Activated T-cell treated with anti-CD3 and anti-CD28 coated beads, Interleukin-2, amount 50 U/mL, for 72 hours (primary cell): ENCODE measurements around the gene ATRNL1. TPM values are rescaled to one million over a fixed set of nuclear protein-coding genes. Genes with fewer than 3 reads are reported as not detected.
"Not testable (repeated sequence)": the region's sequence is repeated elsewhere in the genome, so short reads cannot be mapped to it uniquely, and the experiment has no call there.

Experiments
- ATAC-seq, 2 donors: fragments of 150-1000 bp; cut with Tn5 transposase; replicated peaks in 1 of 2; 2 replicates each; pipeline ENCODE4 v1.10.0; 2021; ENCODE audit warnings: moderate library complexity in 2 of 2, mild to moderate bottlenecking in 1 of 2
- DNase-seq, 2 donors: peaks; one replicate each; pipeline ENCODE4 v3.0.0; 2021 to 2022; ENCODE audit warnings: mixed read lengths in 1 of 2
- H3K27ac Mint-ChIP-seq: one replicate; pipeline ENCODE4 v1.8.0; 2022; ENCODE audit warnings: mild to moderate bottlenecking, moderate library complexity, mixed read lengths
- H3K27me3 Mint-ChIP-seq: one replicate; pipeline ENCODE4 v1.8.0; 2022; ENCODE audit warnings: low read depth, mixed read lengths
- H3K36me3 Mint-ChIP-seq, 2 donors: one replicate each; pipeline ENCODE4 v1.8.0; 2022; ENCODE audit warnings: mixed read lengths in 2 of 2, mild to moderate bottlenecking in 1 of 2; ENCODE audit not compliant: insufficient read depth in 2 of 2
- H3K4me1 Mint-ChIP-seq: one replicate; pipeline ENCODE4 v1.8.0; 2022; ENCODE audit warnings: low read depth, mixed read lengths
- H3K4me3 Mint-ChIP-seq, 2 donors: one replicate each; pipeline ENCODE4 v1.8.0; 2022; ENCODE audit warnings: mild to moderate bottlenecking in 2 of 2, mixed read lengths in 2 of 2, moderate library complexity in 2 of 2
- H3K9me3 Mint-ChIP-seq, 2 donors: one replicate each; pipeline ENCODE4 v1.8.0; 2022; ENCODE audit warnings: mixed read lengths in 2 of 2
- total RNA-seq, 2 donors: library from RNA; stranded (reverse); gene quantifications; one replicate each; pipeline ENCODE4 v1.2.3, GENCODE V29; 2022

The ATRNL1 gene
- total RNA-seq, 2 donors from 2014 or later = 0.23 to 0.94 TPM

DNA sequence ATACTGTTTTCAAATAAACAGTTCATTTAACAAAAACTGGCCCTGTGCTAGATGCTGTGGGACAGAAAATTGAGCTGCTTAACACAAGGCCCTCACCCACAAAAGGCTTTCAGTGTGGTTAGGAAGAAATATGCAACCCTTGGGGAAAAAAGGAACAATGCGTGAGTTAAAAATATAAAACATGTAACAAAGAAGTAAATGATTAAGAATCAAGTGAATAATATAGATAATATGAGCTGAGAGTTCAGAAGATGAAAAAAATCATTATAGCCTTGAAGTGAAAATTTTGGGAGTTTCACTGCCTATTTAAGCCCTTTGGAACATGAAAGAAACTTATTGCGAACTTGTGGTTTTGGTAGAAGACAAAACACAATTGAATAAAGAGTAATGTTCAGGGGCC lies 684.5 kb downstream of the ATRNL1 start:
- Mint-ChIP-seq H3K27ac (no peak overlapping the region), H3K9me3 (peaks cover 0 to 1% of the 10 kb centered on the region in 2 donors), H3K27me3 (no peaks in the 10 kb centered on the region), H3K4me1 (no peaks in the 10 kb centered on the region), H3K36me3 (no peaks in the 10 kb centered on the region), H3K4me3 (no peak overlapping the region)
- ATAC-seq = no peak
- no peak for DNase-seq

DNA sequence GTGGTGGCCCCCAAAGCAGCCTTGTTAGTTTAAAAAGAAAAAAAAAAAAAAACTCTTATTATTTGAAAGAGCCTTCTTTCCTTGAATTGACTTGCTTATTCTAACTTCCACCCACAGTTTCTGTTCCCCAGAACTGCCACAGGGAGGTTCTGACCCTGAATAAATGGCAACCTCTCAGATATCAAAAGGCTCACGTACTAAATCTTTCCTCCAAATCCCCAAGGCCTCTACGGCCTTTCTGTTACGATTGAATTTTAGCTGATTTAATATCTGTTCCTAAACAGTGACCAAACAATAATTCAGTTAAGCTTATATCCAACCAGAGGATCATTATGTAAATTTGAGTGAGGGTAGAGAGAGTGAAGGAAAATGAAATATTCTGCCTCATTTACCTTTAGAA lies 697.1 kb downstream of the ATRNL1 start:
- DNase-seq (no peak), ATAC-seq (no peak)
- H3K36me3 Mint-ChIP-seq = no peaks in the 10 kb centered on the region
- H3K27me3 Mint-ChIP-seq = no peaks in the 10 kb centered on the region
- H3K4me3 Mint-ChIP-seq = no peak overlapping the region
- H3K4me1 Mint-ChIP-seq = no peaks in the 10 kb centered on the region
- H3K9me3 Mint-ChIP-seq = peaks cover 1 to 2% of the 10 kb centered on the region in 2 donors
- H3K27ac Mint-ChIP-seq = no peak overlapping the region

DNA sequence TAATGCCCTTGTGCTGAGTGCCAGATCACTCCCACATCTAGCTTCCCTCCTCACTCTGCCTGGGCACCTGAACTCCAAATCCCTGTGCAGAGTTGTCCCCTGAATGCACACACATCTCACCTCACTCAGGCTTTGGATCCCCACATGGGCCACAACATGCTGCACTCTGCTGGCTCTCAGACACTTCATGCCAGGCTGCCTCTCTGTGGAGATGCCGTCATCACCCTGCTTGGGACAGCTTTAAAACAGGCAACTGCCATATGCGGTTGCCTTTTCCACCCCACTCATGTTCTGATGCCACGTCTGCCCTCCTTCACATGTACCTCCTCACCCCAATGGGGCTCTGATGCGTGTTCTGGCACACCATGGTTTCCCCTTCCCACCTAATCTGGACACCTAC lies 702.8 kb downstream of the ATRNL1 start:
- ATAC-seq (no peak), DNase-seq (no peak)
- no peaks in the 10 kb centered on the region for H3K9me3 Mint-ChIP-seq
- H3K27me3 Mint-ChIP-seq = no peaks in the 10 kb centered on the region
- no peaks in the 10 kb centered on the region for H3K36me3 Mint-ChIP-seq
- no peak overlapping the region for H3K27ac Mint-ChIP-seq
- H3K4me1 Mint-ChIP-seq = no peaks in the 10 kb centered on the region
- H3K4me3 Mint-ChIP-seq = no peak overlapping the region

DNA sequence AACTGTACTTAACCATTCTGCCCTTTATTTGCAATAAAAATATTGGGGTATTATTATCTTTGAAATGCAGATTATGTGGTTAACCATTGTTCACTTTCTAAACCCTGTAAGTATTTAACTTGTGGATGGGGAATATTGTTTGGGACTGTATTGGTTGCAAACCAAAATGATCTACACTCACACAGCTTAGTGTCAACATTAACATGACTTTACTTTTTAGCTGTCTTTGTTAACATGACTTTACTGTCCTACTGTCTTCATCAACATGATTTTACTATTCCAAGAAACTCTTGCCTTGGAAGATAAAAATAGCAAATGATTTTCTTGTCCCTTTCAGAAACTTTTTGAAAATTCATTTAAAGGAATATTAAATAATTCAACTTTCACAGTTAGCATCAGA lies 708.3 kb downstream of the ATRNL1 start:
- no peak for DNase-seq
- H3K9me3 Mint-ChIP-seq = peaks cover 2% of the 10 kb centered on the region in 2 donors
- no peak overlapping the region for H3K27ac Mint-ChIP-seq
- no peak for ATAC-seq
- H3K36me3 Mint-ChIP-seq = no peaks in the 10 kb centered on the region
- no peak overlapping the region for H3K4me3 Mint-ChIP-seq
- no peaks in the 10 kb centered on the region for H3K4me1 Mint-ChIP-seq
- H3K27me3 Mint-ChIP-seq = no peaks in the 10 kb centered on the region

DNA sequence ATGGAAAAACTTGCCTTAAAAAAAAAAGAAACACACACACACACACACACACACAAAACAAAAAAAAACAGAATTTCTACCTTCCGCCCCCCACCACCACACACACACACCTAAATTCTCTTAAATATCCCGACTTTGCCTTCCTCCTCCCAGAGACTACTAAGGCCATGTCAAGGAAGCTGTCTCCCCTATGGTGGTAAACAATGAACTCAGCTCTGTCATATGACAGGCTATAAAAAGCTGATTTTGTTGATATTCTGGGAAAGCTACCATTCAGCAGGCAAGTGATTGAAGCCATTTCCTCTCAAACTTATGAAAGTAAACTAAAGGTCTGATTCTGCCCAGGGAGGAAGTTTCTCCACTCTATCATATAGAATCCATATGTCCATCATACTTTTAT lies 708.8 kb downstream of the ATRNL1 start:
- no peaks in the 10 kb centered on the region for H3K4me1 Mint-ChIP-seq
- H3K36me3 Mint-ChIP-seq = no peaks in the 10 kb centered on the region
- H3K27ac Mint-ChIP-seq = no peak overlapping the region
- ATAC-seq = no peak
- DNase-seq = no peak
- no peaks in the 10 kb centered on the region for H3K27me3 Mint-ChIP-seq
- H3K9me3 Mint-ChIP-seq = peaks cover 2% of the 10 kb centered on the region in 2 donors
- no peak overlapping the region for H3K4me3 Mint-ChIP-seq

DNA sequence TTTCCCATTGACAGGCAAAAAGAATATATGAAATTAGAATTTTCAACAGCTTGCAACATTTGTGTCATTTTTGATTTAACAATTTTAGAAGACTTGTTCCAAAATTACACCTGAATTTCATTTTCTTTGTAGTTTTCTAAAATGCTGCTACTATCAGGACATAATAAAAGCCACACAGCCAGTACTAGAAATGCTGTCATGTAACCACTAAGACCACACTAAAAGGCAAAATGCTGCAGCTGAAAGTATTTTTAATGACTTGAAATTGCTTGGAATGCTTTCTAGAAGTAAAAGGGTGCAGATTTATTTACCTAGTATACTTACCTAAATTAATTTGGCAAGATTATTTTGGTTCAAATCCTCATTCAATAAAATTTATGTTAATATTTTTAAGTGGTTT lies 709.7 kb downstream of the ATRNL1 start:
- DNase-seq = no peak
- Mint-ChIP-seq H3K36me3 (no peaks in the 10 kb centered on the region), H3K9me3 (peaks cover 2% of the 10 kb centered on the region in 2 donors)

DNA sequence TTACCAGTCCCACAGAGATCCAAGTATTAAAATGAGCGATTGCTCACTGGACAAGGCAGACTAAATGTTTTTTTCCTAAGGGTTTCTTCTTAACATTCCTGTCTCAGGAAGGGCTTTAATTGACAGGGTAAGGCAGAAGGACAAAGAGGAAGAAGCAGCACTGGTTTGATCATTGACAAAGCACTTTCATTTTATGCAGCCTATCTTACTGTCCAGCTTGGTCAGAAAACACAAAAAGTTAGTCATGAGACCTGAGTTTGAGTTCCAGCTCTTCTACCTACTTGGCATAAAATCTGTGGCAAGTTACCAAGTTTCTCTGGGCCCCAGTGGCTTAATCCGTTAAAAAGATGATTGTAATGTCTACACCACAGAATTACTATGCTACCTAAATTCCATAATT lies 721.4 kb downstream of the ATRNL1 start:
- H3K4me1 Mint-ChIP-seq = no peaks in the 10 kb centered on the region
- no peak overlapping the region for H3K27ac Mint-ChIP-seq
- no peak overlapping the region for H3K4me3 Mint-ChIP-seq
- DNase-seq (no peak), ATAC-seq (no peak)
- H3K36me3 Mint-ChIP-seq = no peaks in the 10 kb centered on the region
- no peaks in the 10 kb centered on the region for H3K27me3 Mint-ChIP-seq
- H3K9me3 Mint-ChIP-seq = peaks cover 2% of the 10 kb centered on the region in 2 donors

More for the DNA sequence above, 709.7 kb downstream of the ATRNL1 start:
- Mint-ChIP-seq H3K4me3 (no peak overlapping the region), H3K27me3 (no peaks in the 10 kb centered on the region), H3K27ac (no peak overlapping the region), H3K4me1 (no peaks in the 10 kb centered on the region)
- ATAC-seq = no peak

DNA sequence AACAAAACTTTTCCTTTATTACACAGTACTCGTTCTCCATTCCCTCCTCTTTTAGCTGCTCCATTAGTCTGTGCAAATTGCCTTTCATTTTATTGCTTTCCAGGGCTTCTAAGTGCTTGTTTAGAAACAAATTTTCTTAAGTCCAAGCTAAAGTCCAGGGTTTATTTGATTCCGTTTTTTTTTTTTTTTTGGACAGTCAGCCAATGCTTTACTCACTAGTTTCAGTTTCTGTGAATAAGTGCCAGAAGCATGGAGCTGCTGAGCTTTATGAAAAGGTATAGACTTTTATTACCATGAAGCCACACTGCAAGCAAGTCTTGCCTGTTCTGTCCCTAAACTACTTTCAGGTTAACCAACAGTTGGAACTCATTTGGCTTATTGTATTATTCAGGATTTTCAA lies 724.8 kb downstream of the ATRNL1 start:
- Mint-ChIP-seq H3K4me3 (no peak overlapping the region), H3K36me3 (peaks cover 2 to 3% of the 10 kb centered on the region in 2 donors), H3K27ac (no peak overlapping the region), H3K27me3 (no peaks in the 10 kb centered on the region), H3K4me1 (no peaks in the 10 kb centered on the region), H3K9me3 (peaks cover 7 to 9% of the 10 kb centered on the region in 2 donors)
- no peak for ATAC-seq
- no peak for DNase-seq

DNA sequence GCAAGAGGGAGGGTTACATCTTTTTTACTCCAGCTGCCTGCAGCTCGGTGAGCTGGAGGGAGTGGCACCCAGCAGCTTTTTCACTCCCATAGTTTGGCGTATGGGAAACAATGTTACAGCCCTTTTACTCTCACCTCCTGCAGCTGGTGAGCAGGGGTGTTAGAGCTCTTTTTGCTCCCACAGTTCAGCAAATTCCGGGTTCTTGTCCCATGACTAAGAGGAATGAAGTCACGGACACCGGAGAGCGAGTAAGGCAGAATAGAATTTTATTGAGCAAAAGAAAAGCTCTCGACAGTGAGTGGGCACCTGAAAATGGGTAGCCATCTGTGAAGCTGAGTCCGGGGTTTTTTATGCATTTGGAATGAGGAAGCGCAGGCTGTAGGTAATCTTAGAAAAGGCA lies 733.2 kb downstream of the ATRNL1 start:
- H3K27me3 Mint-ChIP-seq = no peaks in the 10 kb centered on the region
- H3K4me3 Mint-ChIP-seq = no peak overlapping the region
- ATAC-seq = no peak
- DNase-seq = no peak
- H3K4me1 Mint-ChIP-seq = no peaks in the 10 kb centered on the region
- no peak overlapping the region for H3K27ac Mint-ChIP-seq
- peaks cover 10 to 13% of the 10 kb centered on the region in 2 donors for H3K9me3 Mint-ChIP-seq
- H3K36me3 Mint-ChIP-seq = peaks cover 2% of the 10 kb centered on the region in 2 donors

DNA sequence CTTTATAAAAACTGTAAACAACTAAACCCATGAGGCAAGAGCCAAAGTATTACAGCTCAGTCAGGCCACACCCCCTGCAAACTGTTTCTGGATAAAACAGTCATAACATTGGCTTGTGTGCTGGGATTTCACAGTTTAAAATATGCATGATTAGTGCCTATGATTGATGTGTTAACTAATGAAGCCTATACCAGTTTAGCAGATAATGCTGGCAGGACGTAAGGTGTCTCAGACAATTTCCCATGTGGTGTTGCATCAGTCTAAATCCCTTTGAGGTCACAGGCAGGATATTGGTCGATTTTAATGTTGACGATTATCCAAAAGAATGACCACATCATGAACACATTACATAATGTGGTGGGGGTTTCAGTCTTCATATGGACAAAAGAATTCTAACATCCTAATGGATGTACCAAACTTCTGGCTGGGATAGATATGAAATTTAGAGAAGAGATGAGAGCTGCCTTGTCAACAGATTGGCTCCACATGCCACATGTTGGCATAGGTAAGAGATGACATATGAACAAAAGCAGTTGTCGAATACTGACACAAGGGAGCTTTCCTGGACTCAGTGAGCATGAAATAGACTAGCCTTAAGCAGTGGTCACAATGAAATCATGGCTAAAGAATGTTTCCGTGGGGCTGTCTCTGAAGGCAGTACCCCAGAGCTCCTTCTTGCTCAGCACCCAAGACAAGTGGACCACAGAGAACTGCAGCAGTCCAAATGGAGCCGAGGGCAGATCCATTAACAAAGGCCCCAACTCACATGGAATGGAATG lies 734.3 kb downstream of the ATRNL1 start:
- H3K36me3 Mint-ChIP-seq = no peaks in the 10 kb centered on the region
- no peak overlapping the region for H3K27ac Mint-ChIP-seq
- DNase-seq (no peak), ATAC-seq (no peak)
- no peak overlapping the region for H3K4me3 Mint-ChIP-seq
- no peaks in the 10 kb centered on the region for H3K27me3 Mint-ChIP-seq
- H3K4me1 Mint-ChIP-seq = no peaks in the 10 kb centered on the region
- peaks cover 3 to 7% of the 10 kb centered on the region in 2 donors for H3K9me3 Mint-ChIP-seq

DNA sequence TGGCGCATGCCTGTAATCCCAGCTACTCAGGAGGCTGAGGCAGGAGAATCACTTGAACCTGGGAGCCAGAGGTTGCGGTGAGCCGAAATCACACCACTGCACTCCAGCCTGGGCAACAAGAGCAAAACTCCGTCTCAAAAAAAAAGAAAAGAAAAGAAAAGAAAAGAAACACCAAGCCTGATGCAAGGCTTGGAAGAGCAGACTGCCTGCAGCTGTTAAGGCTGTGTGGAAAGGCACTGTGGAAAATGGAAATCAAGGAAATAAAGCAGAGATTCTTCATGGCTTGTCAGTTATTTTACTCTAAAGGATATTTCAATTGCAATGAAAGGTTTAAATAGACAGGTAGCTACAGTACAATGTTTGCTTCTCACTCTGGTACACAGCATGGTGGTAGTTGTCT lies 735.0 kb downstream of the ATRNL1 start:
- H3K4me3 Mint-ChIP-seq, H3K27ac Mint-ChIP-seq, H3K27me3 Mint-ChIP-seq, H3K4me1 Mint-ChIP-seq, H3K9me3 Mint-ChIP-seq, DNase-seq, ATAC-seq, H3K36me3 Mint-ChIP-seq: not testable (repeated sequence)

DNA sequence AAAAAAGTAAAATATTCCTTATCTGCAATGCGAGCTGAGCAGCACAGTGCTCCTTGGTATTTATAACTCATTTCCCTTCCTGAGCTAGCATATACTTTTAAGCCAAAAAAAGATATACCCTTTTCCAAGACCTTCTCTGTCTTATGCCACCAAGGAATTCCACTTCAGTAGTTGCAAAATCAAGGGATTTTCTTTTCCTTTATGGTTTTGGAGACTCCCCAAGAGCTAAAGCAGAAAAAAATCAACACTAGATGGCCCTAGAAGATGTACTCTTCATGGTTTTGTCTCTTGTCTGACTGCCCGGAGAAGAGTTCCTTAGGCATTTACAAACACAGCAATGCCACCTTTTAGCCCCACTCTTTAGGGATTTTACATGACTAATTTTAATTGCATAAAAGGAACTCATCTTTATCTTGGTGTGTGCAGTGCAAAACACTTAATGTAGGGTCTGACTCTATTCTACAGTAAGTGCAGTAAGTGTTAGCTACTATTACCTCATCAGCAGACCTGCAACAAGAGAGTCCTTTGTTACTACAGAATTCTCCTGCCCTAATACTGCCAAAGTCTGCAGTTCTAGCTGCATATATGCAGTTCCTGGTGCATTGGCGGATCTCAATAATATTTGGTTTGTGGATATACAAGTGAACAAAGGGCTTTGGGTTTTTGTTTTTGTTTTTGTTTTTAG lies 736.5 kb downstream of the ATRNL1 start:
- Mint-ChIP-seq H3K36me3 (no peaks in the 10 kb centered on the region), H3K9me3 (peaks cover 3 to 5% of the 10 kb centered on the region in 2 donors), H3K4me1 (no peaks in the 10 kb centered on the region), H3K4me3 (no peak overlapping the region), H3K27me3 (no peaks in the 10 kb centered on the region), H3K27ac (no peak overlapping the region)
- DNase-seq (no peak), ATAC-seq (no peak)

DNA sequence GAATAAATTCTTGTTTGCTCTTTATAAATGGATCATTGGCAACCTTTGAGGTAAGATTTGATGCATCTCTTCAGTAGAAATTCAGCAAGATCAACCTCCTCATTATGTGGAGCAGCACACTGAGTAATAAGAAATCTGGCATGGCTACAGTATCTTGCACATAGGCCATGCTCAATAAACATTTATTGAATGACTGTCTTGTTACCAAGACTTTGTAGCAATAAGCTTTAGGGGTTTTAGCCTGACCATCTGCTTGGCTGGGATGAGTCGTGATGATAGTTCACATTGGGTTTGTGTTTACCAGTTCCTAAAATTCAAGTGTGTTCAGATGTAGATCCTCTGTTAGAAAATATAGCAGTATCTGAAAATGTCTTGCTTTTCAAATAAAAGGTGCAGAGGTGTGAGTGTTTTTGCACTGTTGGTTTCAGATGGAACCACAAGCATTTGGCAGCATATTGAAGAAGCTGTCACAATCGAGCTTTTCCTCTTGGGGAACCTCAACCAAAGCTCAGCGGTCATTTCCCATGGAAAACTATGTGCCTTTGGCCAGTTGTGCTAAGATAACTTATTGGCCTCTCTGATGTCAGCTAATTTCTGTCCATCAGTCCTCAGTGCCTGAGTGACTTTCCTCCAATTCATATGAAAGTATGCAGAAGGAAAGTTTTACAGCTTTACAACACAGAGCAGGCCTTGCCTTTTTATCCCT lies 737.3 kb downstream of the ATRNL1 start:
- Mint-ChIP-seq H3K4me1 (no peaks in the 10 kb centered on the region), H3K36me3 (no peaks in the 10 kb centered on the region), H3K27ac (no peak overlapping the region), H3K27me3 (no peaks in the 10 kb centered on the region), H3K4me3 (no peak overlapping the region), H3K9me3 (peaks cover 2 to 3% of the 10 kb centered on the region in 2 donors)
- ATAC-seq = no peak
- no peak for DNase-seq
